ENCODE results near the gene ZDHHC11B.
A peak's percentile ranks its signal among the peaks of the same experiment; 100 is the strongest.

The ZDHHC11B gene

GRCh38 chr5:671459-672328 is 112.8 kb downstream of the ZDHHC11B start:
- peak; percentile 68 to 80 for DNase-seq

GRCh38 chr5:670396-671270 is 113.9 kb downstream of the ZDHHC11B start:
- no peak for DNase-seq

GRCh38 chr5:669842-670395 is 114.6 kb downstream of the ZDHHC11B start:
- DNase-seq: no peak

- no peak for DNase-seq
Observed at GRCh38 chr5:669111-669841, 115.3 kb downstream of the ZDHHC11B start.

- DNase-seq: no peak
Observed at GRCh38 chr5:668283-668995, 116.1 kb downstream of the ZDHHC11B start.

GRCh38 chr5:666816-667498 is 117.6 kb downstream of the ZDHHC11B start:
- DNase-seq: no peak

GRCh38 chr5:665956-666711 is 118.4 kb downstream of the ZDHHC11B start:
- no peak for DNase-seq

GRCh38 chr5:665541-665955 is 119.0 kb downstream of the ZDHHC11B start:
- peak in 1 of 2 experiments; percentile 29 for DNase-seq

- no peak for DNase-seq
Observed at GRCh38 chr5:664994-665360, 119.6 kb downstream of the ZDHHC11B start.

- no peak for DNase-seq
Observed at GRCh38 chr5:664343-664993, 120.1 kb downstream of the ZDHHC11B start.

GRCh38 chr5:663436-664342 is 120.8 kb downstream of the ZDHHC11B start:
- no peak for DNase-seq

- DNase-seq: no peak
Observed at GRCh38 chr5:662751-663435, 121.6 kb downstream of the ZDHHC11B start.

- DNase-seq: no peak
Observed at GRCh38 chr5:661891-662750, 122.4 kb downstream of the ZDHHC11B start.

- DNase-seq: no peak
Observed at GRCh38 chr5:660491-661030, 124.0 kb downstream of the ZDHHC11B start.
